MM.1S (cell line): ENCODE results near the gene MED13.

Experiments
- DNase-seq: peaks from one replicate; pipeline ENCODE4 v3.0.0-alpha.2; 2015
- H2AFZ ChIP-seq: fragments of 300-600 bp; sonication (generic); 2 replicates; pipeline ENCODE4 v1.6.0; 2016; ENCODE audit warnings: antibody characterized with exemption, low read length
- H3F3A ChIP-seq: fragments of 300-600 bp; sonication (generic); 2 replicates; pipeline ENCODE4 v1.6.1; 2016; ENCODE audit warnings: mild to moderate bottlenecking, antibody characterized with exemption, low read length, moderate library complexity, mixed read lengths; ENCODE audit not compliant: insufficient read depth
- H3K27ac ChIP-seq: fragments of 300-600 bp; sonication (generic); 2 replicates; pipeline ENCODE4 v1.5.1; 2016; ENCODE audit warnings: mild to moderate bottlenecking, low read length
- H3K27me3 ChIP-seq: fragments of 300-600 bp; sonication (generic); replicated peaks from 2 replicates; pipeline ENCODE4 v1.6.0; 2016; ENCODE audit warnings: low read length; ENCODE audit not compliant: insufficient read depth
- H3K36me3 ChIP-seq: fragments of 300-600 bp; sonication (generic); replicated peaks from 2 replicates; pipeline ENCODE4 v1.6.1; 2016; ENCODE audit warnings: mild to moderate bottlenecking, low read length, mixed read lengths; ENCODE audit not compliant: insufficient read depth
- H3K4me1 ChIP-seq: fragments of 300-600 bp; sonication (generic); 2 replicates; pipeline ENCODE4 v1.6.1; 2016; ENCODE audit warnings: low read length, mixed read lengths
- H3K4me2 ChIP-seq: fragments of 300-600 bp; sonication (generic); 2 replicates; pipeline ENCODE4 v1.6.0; 2016; ENCODE audit warnings: low read depth, low read length
- H3K4me3 ChIP-seq: fragments of 300-600 bp; sonication (generic); 2 replicates; pipeline ENCODE4 v1.5.1; 2016; ENCODE audit warnings: low read length, mixed read lengths
- H3K79me2 ChIP-seq: fragments of 300-600 bp; sonication (generic); 2 replicates; pipeline ENCODE4 v1.6.1; 2016; ENCODE audit warnings: mixed run types, low read length, mixed read lengths
- H3K9ac ChIP-seq: fragments of 300-600 bp; sonication (generic); 2 replicates; pipeline ENCODE4 v1.6.1; 2016; ENCODE audit warnings: low read length, mixed read lengths
- H3K9me2 ChIP-seq: fragments of 300-600 bp; sonication (generic); replicated peaks from 2 replicates; pipeline ENCODE4 v1.6.1; 2016; ENCODE audit warnings: mild to moderate bottlenecking, low read length, mixed read lengths; ENCODE audit not compliant: insufficient read depth
- H3K9me3 ChIP-seq: fragments of 300-600 bp; sonication (generic); replicated peaks from 2 replicates; pipeline ENCODE4 v1.6.1; 2016; ENCODE audit warnings: mild to moderate bottlenecking, low read length, mixed read lengths; ENCODE audit not compliant: insufficient read depth
- H4K20me1 ChIP-seq: fragments of 300-600 bp; sonication (generic); 2 replicates; pipeline ENCODE4 v1.6.1; 2016; ENCODE audit warnings: mild to moderate bottlenecking, low read length, moderate library complexity, mixed read lengths; ENCODE audit not compliant: insufficient read depth
- CTCF ChIP-seq: fragments of 300-600 bp; sonication (generic); IDR thresholded peaks from 2 replicates; pipeline ENCODE4 v1.5.1; 2016; ENCODE audit warnings: antibody characterized with exemption, low read length, mixed read lengths
- EZH2 ChIP-seq: fragments of 300-600 bp; sonication (generic); optimal IDR thresholded peaks from 2 replicates; pipeline ENCODE3; 2017; ENCODE audit warnings: low read depth, mild to moderate bottlenecking, antibody characterized with exemption, low read length, mixed read lengths
- EZH2phosphoT487 ChIP-seq: fragments of 300-600 bp; sonication (generic); IDR thresholded peaks from 2 replicates; pipeline ENCODE4 v1.6.1; 2018; ENCODE audit warnings: antibody characterized with exemption, low read length

MED13 gene

DNA sequence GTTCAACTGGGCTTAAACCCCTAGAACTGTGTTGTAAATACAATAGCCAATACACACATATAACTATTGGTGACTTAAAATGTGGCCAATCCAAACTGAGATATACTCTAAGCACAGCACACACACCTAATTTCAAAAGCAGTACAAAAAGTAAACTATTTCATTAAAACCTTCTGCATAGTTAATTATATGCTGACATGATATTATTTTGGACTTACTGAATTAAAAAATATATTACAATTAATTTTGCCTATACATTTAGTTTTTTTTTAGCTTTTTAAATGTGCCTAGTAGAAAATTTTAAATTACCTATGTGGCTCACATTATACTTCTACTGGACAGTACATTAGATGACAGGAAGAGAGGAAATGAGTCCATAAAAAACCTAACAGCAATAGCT is 21.5 kb downstream of the MED13 start:
- DNase-seq = no peak
- Histone ChIP-seq H3K27ac (no peak overlapping the region), H3F3A (no peaks in the 10 kb centered on the region), H2AFZ (no peak overlapping the region), H3K36me3 (peaks cover 22% of the 10 kb centered on the region), H3K4me1 (no peaks in the 10 kb centered on the region; the same call in 1 of the 2 replicates), H3K9ac (no peak overlapping the region), H3K79me2 (peaks cover 93% of the 10 kb centered on the region), H3K27me3 (no peaks in the 10 kb centered on the region), H3K9me3 (no peaks in the 10 kb centered on the region), H3K4me3 (no peak overlapping the region), H4K20me1 (peaks cover 7% of the 10 kb centered on the region; the same call in 1 of the 2 replicates), H3K4me2 (no peak overlapping the region), H3K9me2 (no peaks in the 10 kb centered on the region)
- TF ChIP-seq CTCF = no peak
- no peak for TF ChIP-seq EZH2
- TF ChIP-seq EZH2phosphoT487 = no peak

DNA sequence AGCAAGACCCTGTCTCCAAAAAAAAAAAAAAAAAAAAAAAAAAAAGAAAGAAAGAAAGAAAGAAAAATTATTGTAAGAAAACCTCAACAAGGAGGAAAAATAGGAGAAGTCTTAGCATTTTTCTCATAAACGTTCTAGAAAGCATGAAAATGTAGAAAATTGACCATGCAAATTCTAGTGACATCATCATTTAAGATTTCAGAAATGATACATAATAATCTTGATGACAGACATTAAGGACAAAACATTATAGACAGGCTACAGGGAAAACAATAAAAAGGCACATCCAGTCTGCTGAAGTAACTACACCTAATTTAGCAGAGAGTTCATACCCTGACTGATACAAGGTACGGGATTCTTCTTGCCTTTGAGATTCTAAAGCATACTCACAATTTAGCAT is 21.9 kb downstream of the MED13 start:
- Histone ChIP-seq H3K4me2 (no peak overlapping the region), H3K27ac (no peak overlapping the region), H3K9ac (no peak overlapping the region), H3F3A (no peaks in the 10 kb centered on the region), H3K36me3 (peaks cover 17% of the 10 kb centered on the region), H4K20me1 (peaks cover 4% of the 10 kb centered on the region; the same call in 1 of the 2 replicates), H3K9me2 (no peaks in the 10 kb centered on the region), H3K27me3 (no peaks in the 10 kb centered on the region), H3K79me2 (peaks cover 89% of the 10 kb centered on the region), H3K4me3 (no peak overlapping the region), H3K9me3 (no peaks in the 10 kb centered on the region), H2AFZ (no peak overlapping the region), H3K4me1 (no peaks in the 10 kb centered on the region; the same call in 1 of the 2 replicates)
- TF ChIP-seq EZH2phosphoT487 (no peak), CTCF (no peak), EZH2 (no peak)
- DNase-seq = no peak

DNA sequence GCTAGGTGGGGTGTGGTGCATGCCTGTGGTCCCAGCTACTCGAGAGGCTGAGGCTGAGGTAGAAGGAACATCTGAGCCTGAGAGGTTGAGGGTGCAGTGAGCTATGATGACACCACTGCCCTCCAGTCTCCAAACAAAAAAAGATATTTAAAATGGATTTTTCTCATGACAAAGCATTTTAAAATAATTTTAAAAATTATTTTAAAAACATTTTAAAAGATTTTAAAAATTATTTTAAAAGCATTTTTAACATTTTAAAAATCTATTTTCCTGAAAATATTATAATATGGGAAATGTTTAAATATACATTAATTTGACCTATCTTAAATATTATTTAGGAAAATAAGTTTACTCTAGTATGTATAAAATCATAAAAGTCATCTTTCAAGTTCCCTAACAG is 26.8 kb downstream of the MED13 start:
- Histone ChIP-seq H3K9ac (no peak overlapping the region), H3K4me1 (no peaks in the 10 kb centered on the region), H3K27me3 (no peaks in the 10 kb centered on the region), H3K79me2 (peaks cover 85% of the 10 kb centered on the region), H3K36me3 (peaks cover 17% of the 10 kb centered on the region), H4K20me1 (peaks cover 4% of the 10 kb centered on the region; the same call in 1 of the 2 replicates), H3F3A (no peaks in the 10 kb centered on the region), H3K4me3 (no peak overlapping the region), H3K4me2 (no peak overlapping the region), H3K9me3 (no peaks in the 10 kb centered on the region), H2AFZ (no peak overlapping the region), H3K9me2 (no peaks in the 10 kb centered on the region), H3K27ac (no peak overlapping the region)
- DNase-seq = no peak
- TF ChIP-seq EZH2phosphoT487 = no peak
- TF ChIP-seq EZH2 = no peak
- TF ChIP-seq CTCF = no peak
